ENCODE results near the gene KCNAB2.

DNA sequence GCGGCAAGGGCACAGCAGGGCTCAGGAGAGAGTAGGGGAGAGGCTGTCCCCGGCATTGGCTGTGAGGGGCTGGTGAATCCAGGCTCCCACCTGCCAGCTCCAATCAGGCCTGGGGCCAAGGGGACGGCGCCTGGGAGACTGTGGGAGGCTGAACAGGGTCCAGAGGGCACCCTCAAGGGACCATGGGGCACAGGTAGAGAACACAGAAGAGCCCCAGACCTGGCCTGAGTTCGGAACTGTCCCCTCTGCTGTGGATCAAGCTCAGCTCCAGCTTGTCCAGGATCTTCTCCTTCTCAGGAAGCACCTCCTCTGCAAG, 67.0 kb downstream of the KCNAB2 start:
- TF ChIP-seq, protein P1, sequence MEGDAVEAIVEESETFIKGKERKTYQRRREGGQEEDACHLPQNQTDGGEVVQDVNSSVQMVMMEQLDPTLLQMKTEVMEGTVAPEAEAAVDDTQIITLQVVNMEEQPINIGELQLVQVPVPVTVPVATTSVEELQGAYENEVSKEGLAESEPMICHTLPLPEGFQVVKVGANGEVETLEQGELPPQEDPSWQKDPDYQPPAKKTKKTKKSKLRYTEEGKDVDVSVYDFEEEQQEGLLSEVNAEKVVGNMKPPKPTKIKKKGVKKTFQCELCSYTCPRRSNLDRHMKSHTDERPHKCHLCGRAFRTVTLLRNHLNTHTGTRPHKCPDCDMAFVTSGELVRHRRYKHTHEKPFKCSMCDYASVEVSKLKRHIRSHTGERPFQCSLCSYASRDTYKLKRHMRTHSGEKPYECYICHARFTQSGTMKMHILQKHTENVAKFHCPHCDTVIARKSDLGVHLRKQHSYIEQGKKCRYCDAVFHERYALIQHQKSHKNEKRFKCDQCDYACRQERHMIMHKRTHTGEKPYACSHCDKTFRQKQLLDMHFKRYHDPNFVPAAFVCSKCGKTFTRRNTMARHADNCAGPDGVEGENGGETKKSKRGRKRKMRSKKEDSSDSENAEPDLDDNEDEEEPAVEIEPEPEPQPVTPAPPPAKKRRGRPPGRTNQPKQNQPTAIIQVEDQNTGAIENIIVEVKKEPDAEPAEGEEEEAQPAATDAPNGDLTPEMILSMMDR (IDR thresholded peaks at IDR 0.05; ENCODE audit: insufficient read depth, low read depth, low read length): no peak
- TF ChIP-seq EZH2 (IDR thresholded peaks at IDR 0.05; ENCODE audit: insufficient read depth, low read length): no peak

Measured in astrocyte (in vitro differentiated cells and primary cell).